SK-N-SH (cell line): Measurements from ENCODE around the gene RBM47.

Experiments used
- CHD2 ChIP-seq: fragments of 150-350 bp; IDR thresholded peaks from 2 replicates; pipeline ENCODE4 v1.6.1; 2018; ENCODE audit warnings: low read length; ENCODE audit not compliant: partially characterized antibody
- POLR2AphosphoS5 ChIP-seq: IDR thresholded peaks from 2 replicates; pipeline ENCODE4 v1.6.1; 2012; ENCODE audit warnings: low read depth, low read length
- TAF1 ChIP-seq: IDR thresholded peaks from 2 replicates; pipeline ENCODE4 v1.6.1; 2012; ENCODE audit warnings: low read depth, mild to moderate bottlenecking, low read length, moderate library complexity, borderline replicate concordance
- TCF12 ChIP-seq: IDR thresholded peaks from 2 replicates; pipeline ENCODE4 v1.4.0; 2012
- TF ChIP-seq, protein P1 (sequence below): fragments of 200-600 bp; sonication (generic); IDR thresholded peaks from 2 replicates; pipeline ENCODE4 v1.6.1; 2017; ENCODE audit warnings: antibody characterized with exemption, mild to moderate bottlenecking, moderate library complexity
- TF ChIP-seq, protein P2 (sequence below): IDR thresholded peaks from 2 replicates; pipeline ENCODE4 v1.6.1; 2012; ENCODE audit warnings: mild to moderate bottlenecking, low read depth, low read length, moderate library complexity

DNA sequence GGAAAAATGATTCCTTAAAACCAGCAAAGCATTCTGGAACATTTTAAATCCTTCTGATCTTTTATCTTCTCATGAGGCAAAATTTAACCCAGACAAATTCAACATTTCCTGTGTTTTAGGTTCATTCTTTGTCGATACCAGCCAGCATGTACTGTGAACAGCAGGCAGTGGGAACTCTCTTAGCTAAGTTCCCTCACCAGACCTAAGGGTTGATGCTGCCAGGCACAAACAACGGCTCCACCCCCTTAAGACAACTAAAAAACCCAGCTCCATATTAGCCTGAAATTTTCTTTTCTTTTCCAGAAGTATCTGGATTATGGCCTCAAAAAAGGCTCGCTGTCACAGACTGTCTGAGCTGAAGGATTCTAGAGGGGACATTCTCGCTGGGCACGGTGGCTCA is 2.4 kb upstream of the RBM47 start:
- no peak for TF ChIP-seq CHD2
- no peak for TF ChIP-seq TAF1
- TF ChIP-seq, protein P1, sequence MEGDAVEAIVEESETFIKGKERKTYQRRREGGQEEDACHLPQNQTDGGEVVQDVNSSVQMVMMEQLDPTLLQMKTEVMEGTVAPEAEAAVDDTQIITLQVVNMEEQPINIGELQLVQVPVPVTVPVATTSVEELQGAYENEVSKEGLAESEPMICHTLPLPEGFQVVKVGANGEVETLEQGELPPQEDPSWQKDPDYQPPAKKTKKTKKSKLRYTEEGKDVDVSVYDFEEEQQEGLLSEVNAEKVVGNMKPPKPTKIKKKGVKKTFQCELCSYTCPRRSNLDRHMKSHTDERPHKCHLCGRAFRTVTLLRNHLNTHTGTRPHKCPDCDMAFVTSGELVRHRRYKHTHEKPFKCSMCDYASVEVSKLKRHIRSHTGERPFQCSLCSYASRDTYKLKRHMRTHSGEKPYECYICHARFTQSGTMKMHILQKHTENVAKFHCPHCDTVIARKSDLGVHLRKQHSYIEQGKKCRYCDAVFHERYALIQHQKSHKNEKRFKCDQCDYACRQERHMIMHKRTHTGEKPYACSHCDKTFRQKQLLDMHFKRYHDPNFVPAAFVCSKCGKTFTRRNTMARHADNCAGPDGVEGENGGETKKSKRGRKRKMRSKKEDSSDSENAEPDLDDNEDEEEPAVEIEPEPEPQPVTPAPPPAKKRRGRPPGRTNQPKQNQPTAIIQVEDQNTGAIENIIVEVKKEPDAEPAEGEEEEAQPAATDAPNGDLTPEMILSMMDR: no peak
- TF ChIP-seq POLR2AphosphoS5: no peak
- TF ChIP-seq TCF12: no peak
- TF ChIP-seq, protein P2, sequence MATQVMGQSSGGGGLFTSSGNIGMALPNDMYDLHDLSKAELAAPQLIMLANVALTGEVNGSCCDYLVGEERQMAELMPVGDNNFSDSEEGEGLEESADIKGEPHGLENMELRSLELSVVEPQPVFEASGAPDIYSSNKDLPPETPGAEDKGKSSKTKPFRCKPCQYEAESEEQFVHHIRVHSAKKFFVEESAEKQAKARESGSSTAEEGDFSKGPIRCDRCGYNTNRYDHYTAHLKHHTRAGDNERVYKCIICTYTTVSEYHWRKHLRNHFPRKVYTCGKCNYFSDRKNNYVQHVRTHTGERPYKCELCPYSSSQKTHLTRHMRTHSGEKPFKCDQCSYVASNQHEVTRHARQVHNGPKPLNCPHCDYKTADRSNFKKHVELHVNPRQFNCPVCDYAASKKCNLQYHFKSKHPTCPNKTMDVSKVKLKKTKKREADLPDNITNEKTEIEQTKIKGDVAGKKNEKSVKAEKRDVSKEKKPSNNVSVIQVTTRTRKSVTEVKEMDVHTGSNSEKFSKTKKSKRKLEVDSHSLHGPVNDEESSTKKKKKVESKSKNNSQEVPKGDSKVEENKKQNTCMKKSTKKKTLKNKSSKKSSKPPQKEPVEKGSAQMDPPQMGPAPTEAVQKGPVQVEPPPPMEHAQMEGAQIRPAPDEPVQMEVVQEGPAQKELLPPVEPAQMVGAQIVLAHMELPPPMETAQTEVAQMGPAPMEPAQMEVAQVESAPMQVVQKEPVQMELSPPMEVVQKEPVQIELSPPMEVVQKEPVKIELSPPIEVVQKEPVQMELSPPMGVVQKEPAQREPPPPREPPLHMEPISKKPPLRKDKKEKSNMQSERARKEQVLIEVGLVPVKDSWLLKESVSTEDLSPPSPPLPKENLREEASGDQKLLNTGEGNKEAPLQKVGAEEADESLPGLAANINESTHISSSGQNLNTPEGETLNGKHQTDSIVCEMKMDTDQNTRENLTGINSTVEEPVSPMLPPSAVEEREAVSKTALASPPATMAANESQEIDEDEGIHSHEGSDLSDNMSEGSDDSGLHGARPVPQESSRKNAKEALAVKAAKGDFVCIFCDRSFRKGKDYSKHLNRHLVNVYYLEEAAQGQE: no peak
